Breast epithelium (tissue), 4 donors: ENCODE results near the gene PRTFDC1. TPM values are rescaled to one million over a fixed set of nuclear protein-coding genes. Genes with fewer than 3 reads are reported as not detected.
A peak's percentile ranks its signal among the peaks of the same experiment; 100 is the strongest.

Source experiments
- DNase-seq, 2 donors: peaks; one replicate each; pipeline ENCODE4 v3.0.0-alpha.2; 2019; ENCODE audit warnings: low spot score in 2 of 2
- H3K27ac ChIP-seq, 2 donors: fragments of 200-600 bp; sonication (generic) in 1 of 2; one replicate each; pipeline ENCODE4 v1.5.1; 2016 to 2019; ENCODE audit warnings: mild to moderate bottlenecking in 1 of 2
- H3K27me3 ChIP-seq, 2 donors: fragments of 200-600 bp; sonication (generic) in 1 of 2; one replicate each; pipeline versions ENCODE4 v1.5.1 to v1.6.0; 2017 to 2019; ENCODE audit warnings: control low read depth in 1 of 2, mild to moderate bottlenecking in 1 of 2
- H3K36me3 ChIP-seq: fragments of 200-600 bp; one replicate; pipeline ENCODE4 v1.5.1; 2019
- H3K4me1 ChIP-seq, 2 donors: fragments of 200-600 bp; sonication (generic); one replicate each; pipeline ENCODE4 v1.5.1; 2016 to 2019; ENCODE audit warnings: control low read depth in 1 of 2
- H3K4me3 ChIP-seq, 3 donors: fragments of 200-600 bp; sonication (generic); 1 replicate in 2 of 3; 2 replicates in 1 of 3; pipeline ENCODE4 v1.5.1; 2016 to 2019; ENCODE audit warnings: mild to moderate bottlenecking in 3 of 3, moderate library complexity in 2 of 3
- H3K9me3 ChIP-seq, 2 donors: fragments of 200-600 bp; sonication (generic) in 1 of 2; one replicate each; pipeline ENCODE4 v1.5.1; 2016 to 2019; ENCODE audit warnings: control low read depth in 1 of 2
- CTCF ChIP-seq, 3 donors: fragments of 450-650 bp; IDR thresholded peaks; one replicate each; pipeline ENCODE4 v1.5.1; 2016 to 2017; ENCODE audit warnings: antibody characterized with exemption in 3 of 3, mild to moderate bottlenecking in 3 of 3, moderate library complexity in 3 of 3
- POLR2A ChIP-seq: fragments of 450-650 bp; IDR thresholded peaks from one replicate; pipeline ENCODE4 v1.6.1; 2016; ENCODE audit warnings: antibody characterized with exemption, mild to moderate bottlenecking, moderate library complexity
- POLR2AphosphoS5 ChIP-seq, 3 donors: sonication (generic); formaldehyde crosslinking; IDR thresholded peaks; one replicate each; pipeline ENCODE4 v1.6.1; 2017; ENCODE audit warnings: antibody characterized with exemption in 3 of 3
- intact Hi-C: fragments of 100-400 bp; cut with DNase I; formaldehyde crosslinking; loops from one replicate; pipeline ENCODE4 v1.15.1; 2023; ENCODE audit warnings: low total_unique reads
- total RNA-seq, 3 donors: library from RNA; depleted of rRNA; stranded (reverse); fragments of >200 nt; gene quantifications; one replicate each; pipeline ENCODE4 v1.1.0, GENCODE V29; 2016

The PRTFDC1 gene
- total RNA-seq, 3 donors from 2014 or later: 2.6 to 6.6 (median 3.3) TPM

- H3K36me3 ChIP-seq: no peaks in the 10 kb centered on the region
- DNase-seq: no peak
- intact Hi-C loops: no loop called here
- H3K27me3 ChIP-seq: no peaks in the 10 kb centered on the region
- H3K4me3 ChIP-seq: no peak overlapping the region
- no peaks in the 10 kb centered on the region for H3K4me1 ChIP-seq
- no peaks in the 10 kb centered on the region for H3K9me3 ChIP-seq
- no peak overlapping the region for H3K27ac ChIP-seq
- TF ChIP-seq POLR2A: no peak
- no peak for TF ChIP-seq CTCF (IDR thresholded peaks at IDR 0.05)
- TF ChIP-seq POLR2AphosphoS5 (IDR thresholded peaks at IDR 0.05): no peak
Measured at GRCh38 chr10:24930427-24930826, 22.0 kb downstream of the PRTFDC1 start.

- Histone ChIP-seq H3K27ac (peak overlapping the region in 1 of 2 donors; percentile 27), H3K36me3 (no peaks in the 10 kb centered on the region), H3K4me1 (no peaks in the 10 kb centered on the region), H3K4me3 (no peak overlapping the region), H3K9me3 (no peaks in the 10 kb centered on the region), H3K27me3 (no peaks in the 10 kb centered on the region)
- TF ChIP-seq CTCF (IDR thresholded peaks at IDR 0.05) (no peak), POLR2A (no peak), POLR2AphosphoS5 (IDR thresholded peaks at IDR 0.05) (no peak)
- DNase-seq: no peak
- intact Hi-C loops: no loop called here
Measured at GRCh38 chr10:24929904-24930303, 22.5 kb downstream of the PRTFDC1 start.

- DNase-seq: no peak
- no peaks in the 10 kb centered on the region for H3K9me3 ChIP-seq
- TF ChIP-seq POLR2A (no peak), POLR2AphosphoS5 (IDR thresholded peaks at IDR 0.05) (no peak), CTCF (IDR thresholded peaks at IDR 0.05) (no peak)
- no peak overlapping the region for H3K4me3 ChIP-seq
- intact Hi-C loops: no loop called here
- no peaks in the 10 kb centered on the region for H3K4me1 ChIP-seq
- no peaks in the 10 kb centered on the region for H3K36me3 ChIP-seq
- no peaks in the 10 kb centered on the region for H3K27me3 ChIP-seq
- peak overlapping the region in 1 of 2 donors; percentile 27 for H3K27ac ChIP-seq
Measured at GRCh38 chr10:24929056-24929544, 23.3 kb downstream of the PRTFDC1 start.

- no peak for DNase-seq
- Histone ChIP-seq H3K27me3 (no peaks in the 10 kb centered on the region), H3K4me1 (no peaks in the 10 kb centered on the region), H3K4me3 (no peak overlapping the region), H3K9me3 (no peaks in the 10 kb centered on the region), H3K27ac (no peak overlapping the region), H3K36me3 (no peaks in the 10 kb centered on the region)
- intact Hi-C loops: no loop called here
- no peak for TF ChIP-seq POLR2A
- no peak for TF ChIP-seq CTCF (IDR thresholded peaks at IDR 0.05)
- TF ChIP-seq POLR2AphosphoS5 (IDR thresholded peaks at IDR 0.05): no peak
Measured at GRCh38 chr10:24928163-24928562, 24.2 kb downstream of the PRTFDC1 start.

GRCh38 chr10:24926557-24926956, 25.8 kb downstream of the PRTFDC1 start:
- no peaks in the 10 kb centered on the region for H3K9me3 ChIP-seq
- no peak overlapping the region for H3K4me3 ChIP-seq
- H3K4me1 ChIP-seq: no peaks in the 10 kb centered on the region
- H3K36me3 ChIP-seq: no peaks in the 10 kb centered on the region
- H3K27ac ChIP-seq: peak overlapping the region in 1 of 2 donors; percentile 26
- no peak for DNase-seq
- no peaks in the 10 kb centered on the region for H3K27me3 ChIP-seq
- intact Hi-C loops: no loop called here
- TF ChIP-seq POLR2AphosphoS5 (IDR thresholded peaks at IDR 0.05): no peak
- no peak for TF ChIP-seq CTCF (IDR thresholded peaks at IDR 0.05)
- TF ChIP-seq POLR2A: no peak
